Pancreas (tissue), 10 donors: Measurements from ENCODE around the gene BTBD16. TPM values are rescaled to one million over a fixed set of nuclear protein-coding genes. Genes with fewer than 3 reads are reported as not detected.

Experiments
- ATAC-seq, 4 donors: fragments of 200-7000 bp; cut with Tn5 transposase; one replicate each; pipeline versions ENCODE4 v1.8.0 to v1.9.1; 2020; ENCODE audit warnings: mild to moderate bottlenecking in 4 of 4, moderate library complexity in 4 of 4
- DNase-seq, 6 donors: peaks; one replicate each; pipeline ENCODE4 v3.0.0-alpha.2; 2020
- FAIRE-seq: peaks from 2 replicates; lab custom pipeline; 2012; peaks lifted over from hg19 to GRCh38; lab: Jason Lieb, UNC
- H3K27ac ChIP-seq, 4 donors: fragments of 200-600 bp; sonication (generic); 1 replicate in 3 of 4; 2 replicates in 1 of 4; pipeline versions ENCODE4 v1.5.0 to v1.8.0; 2020
- H3K27me3 ChIP-seq, 4 donors: fragments of 200-600 bp; one replicate each; pipeline ENCODE4 v1.8.0; 2021
- H3K36me3 ChIP-seq, 3 donors: fragments of 200-600 bp; sonication (generic) in 1 of 3; one replicate each; pipeline versions ENCODE4 v1.5.0 to v1.8.0; 2020 to 2021
- H3K4me1 ChIP-seq, 3 donors: fragments of 200-600 bp; one replicate each; pipeline ENCODE4 v1.8.0; 2021
- H3K4me3 ChIP-seq, 4 donors: fragments of 200-600 bp; sonication (generic) in 2 of 4; one replicate each; pipeline versions ENCODE4 v1.5.0 to v1.8.0; 2020 to 2021
- H3K9me3 ChIP-seq, 4 donors: fragments of 200-600 bp; one replicate each; pipeline ENCODE4 v1.8.0; 2021
- WGBS, 2 donors: extraction: QIAGEN DNeasy Blood & Tissue Kit; methylation state at CpG; one replicate each; pipeline ENCODE4 v1.1.7; 2013; 5-methylcytosine and 5-hydroxymethylcytosine counted together
- intact Hi-C, 3 donors: fragments of 100-400 bp; cut with DNase I; formaldehyde crosslinking; loops; one replicate each; pipeline versions ENCODE4 v1.11.1 to v1.14.2; 2022
- polyA plus RNA-seq, 2 donors: library from polyadenylated mRNA; stranded (reverse); fragments of 200-250 nt; gene quantifications; one replicate each; pipeline ENCODE4 v1.2.3, GENCODE V29; 2013
- total RNA-seq, 6 donors: library from RNA; stranded (reverse); fragmentation: NEBNext Ultra II Directional in 4 of 6; extraction: Animal tissue kit (Norgen Biotek cat#: 25700) in 4 of 6; gene quantifications; one replicate each; pipeline versions ENCODE4 v1.2.1 to v1.2.4, GENCODE V29; 2021 to 2023
- TF ChIP-seq, protein P1 (sequence below), 4 donors: fragments of 200-600 bp; sonication (generic) in 3 of 4; IDR thresholded peaks; one replicate each; pipeline versions ENCODE4 v1.5.0 to v1.8.0; 2021; ENCODE audit warnings: antibody characterized with exemption in 4 of 4
- donor health status: healthy with polysubstance abuse.
- donor health status: DM: no; HTN: no; CAD: no; lungs with moderate emphysema.
- donor health status: DM: no; HTN: no; CAD: no.
- donor health status: control.
- donor health status: control.
- donor health status: Bipolar disorder and iron deficiency.
- donor health status: DM: yes; HTN: yes; CAD: no.
- donor health status: DM: no; HTN: no; CAD: no.
- donor health status: DM: no; HTN: no; CAD: no.
- donor health status: DM: yes; HTN: yes; CAD: no.

The BTBD16 gene
- total and polyA plus RNA-seq, 8 donors: 0.14 to 0.52 (median 0.34) TPM; not detected in 3

DNA sequence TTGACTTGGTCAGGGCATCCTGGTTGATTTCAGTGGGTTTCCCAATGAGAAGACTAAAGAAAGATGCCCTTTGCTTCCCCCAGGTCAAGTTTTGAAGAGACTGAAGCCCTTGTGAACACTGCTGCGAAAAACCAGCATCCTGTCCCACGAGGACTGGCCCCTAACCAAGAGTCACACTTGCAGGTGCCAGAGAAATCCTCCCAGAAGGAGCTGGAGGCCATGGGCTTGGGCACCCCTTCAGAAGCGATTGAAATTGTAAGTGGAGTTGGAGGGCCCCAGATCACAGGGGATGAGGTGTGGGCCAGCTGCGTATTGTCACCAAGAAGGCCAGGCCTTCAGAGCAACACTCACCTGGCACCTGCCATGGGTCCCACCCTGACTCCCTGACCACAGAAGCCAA, 43.3 kb upstream of the BTBD16 start:
- DNase-seq: no peak
- H3K9me3 ChIP-seq: no peaks in the 10 kb centered on the region
- no peak for ATAC-seq
- TF ChIP-seq, protein P1, sequence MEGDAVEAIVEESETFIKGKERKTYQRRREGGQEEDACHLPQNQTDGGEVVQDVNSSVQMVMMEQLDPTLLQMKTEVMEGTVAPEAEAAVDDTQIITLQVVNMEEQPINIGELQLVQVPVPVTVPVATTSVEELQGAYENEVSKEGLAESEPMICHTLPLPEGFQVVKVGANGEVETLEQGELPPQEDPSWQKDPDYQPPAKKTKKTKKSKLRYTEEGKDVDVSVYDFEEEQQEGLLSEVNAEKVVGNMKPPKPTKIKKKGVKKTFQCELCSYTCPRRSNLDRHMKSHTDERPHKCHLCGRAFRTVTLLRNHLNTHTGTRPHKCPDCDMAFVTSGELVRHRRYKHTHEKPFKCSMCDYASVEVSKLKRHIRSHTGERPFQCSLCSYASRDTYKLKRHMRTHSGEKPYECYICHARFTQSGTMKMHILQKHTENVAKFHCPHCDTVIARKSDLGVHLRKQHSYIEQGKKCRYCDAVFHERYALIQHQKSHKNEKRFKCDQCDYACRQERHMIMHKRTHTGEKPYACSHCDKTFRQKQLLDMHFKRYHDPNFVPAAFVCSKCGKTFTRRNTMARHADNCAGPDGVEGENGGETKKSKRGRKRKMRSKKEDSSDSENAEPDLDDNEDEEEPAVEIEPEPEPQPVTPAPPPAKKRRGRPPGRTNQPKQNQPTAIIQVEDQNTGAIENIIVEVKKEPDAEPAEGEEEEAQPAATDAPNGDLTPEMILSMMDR (IDR thresholded peaks at IDR 0.05): no peak
- H3K27me3 ChIP-seq: no peaks in the 10 kb centered on the region
- intact Hi-C loops: no loop called here
- H3K36me3 ChIP-seq: peaks cover 0 to 9% (median 3%) of the 10 kb centered on the region in 3 donors
- FAIRE-seq: no peak
- WGBS, 2 donors: 92 to 98% methylated on average over 4 of the region's 4 CpGs
- H3K4me1 ChIP-seq: no peaks in the 10 kb centered on the region
- no peak overlapping the region for H3K4me3 ChIP-seq
- no peak overlapping the region for H3K27ac ChIP-seq

DNA sequence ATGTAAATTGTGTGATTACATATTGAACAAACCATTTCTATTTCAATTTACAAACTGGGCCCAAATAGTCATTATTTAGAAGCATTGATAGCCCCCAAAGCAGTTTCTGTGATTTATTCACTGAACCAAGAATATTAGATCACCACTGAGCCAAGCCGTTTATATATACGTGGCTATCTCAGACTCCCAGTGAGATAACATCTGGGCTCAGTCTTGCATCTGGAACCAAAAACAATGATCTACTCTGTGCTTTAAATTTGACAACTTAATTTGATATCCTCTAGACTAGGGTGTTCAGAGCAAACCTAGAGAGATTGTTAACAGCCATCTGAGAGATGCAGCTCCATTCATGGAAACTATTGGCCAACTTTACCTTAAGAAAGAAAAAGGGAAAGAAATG, 41.4 kb upstream of the BTBD16 start:
- TF ChIP-seq, protein P1 (IDR thresholded peaks at IDR 0.05): no peak
- no peak overlapping the region for H3K4me3 ChIP-seq
- H3K27me3 ChIP-seq: no peaks in the 10 kb centered on the region
- peaks cover 0 to 9% (median 3%) of the 10 kb centered on the region in 3 donors for H3K36me3 ChIP-seq
- no peaks in the 10 kb centered on the region for H3K4me1 ChIP-seq
- 72 to 80% methylated on average over 2 of the region's 2 CpGs for WGBS, 2 donors
- no peaks in the 10 kb centered on the region for H3K9me3 ChIP-seq
- FAIRE-seq (no peak), ATAC-seq (no peak), DNase-seq (no peak)
- no peak overlapping the region for H3K27ac ChIP-seq
- intact Hi-C loops: no loop called here

DNA sequence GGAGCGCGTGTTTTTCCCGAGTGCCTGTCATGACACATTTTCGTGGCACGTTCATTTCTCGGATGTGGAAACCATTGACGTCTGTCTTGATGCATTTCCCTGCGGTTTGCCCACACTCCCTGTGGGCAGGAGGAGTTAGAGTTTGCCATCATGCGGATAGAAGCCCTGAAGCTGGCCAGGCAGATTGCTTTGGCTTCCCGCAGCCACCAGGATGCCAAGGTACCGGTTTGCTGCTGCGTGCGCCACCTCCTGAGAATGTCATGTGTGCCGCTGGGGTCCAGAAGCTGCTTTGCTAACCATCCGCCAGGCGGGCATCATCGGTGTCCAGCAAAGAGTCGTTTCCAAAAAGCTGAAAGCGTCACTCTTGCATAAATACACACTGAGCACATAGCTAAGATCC, 40.9 kb upstream of the BTBD16 start:
- TF ChIP-seq, protein P1 (IDR thresholded peaks at IDR 0.05): no peak
- Histone ChIP-seq H3K27ac (no peak overlapping the region), H3K4me1 (no peaks in the 10 kb centered on the region), H3K4me3 (no peak overlapping the region), H3K9me3 (no peaks in the 10 kb centered on the region), H3K36me3 (peaks cover 0 to 9% (median 3%) of the 10 kb centered on the region in 3 donors), H3K27me3 (no peaks in the 10 kb centered on the region)
- ATAC-seq (no peak), DNase-seq (no peak), FAIRE-seq (no peak)
- intact Hi-C loops: no loop called here
- WGBS, 2 donors: 95 to 97% methylated on average over 19 of the region's 19 CpGs

DNA sequence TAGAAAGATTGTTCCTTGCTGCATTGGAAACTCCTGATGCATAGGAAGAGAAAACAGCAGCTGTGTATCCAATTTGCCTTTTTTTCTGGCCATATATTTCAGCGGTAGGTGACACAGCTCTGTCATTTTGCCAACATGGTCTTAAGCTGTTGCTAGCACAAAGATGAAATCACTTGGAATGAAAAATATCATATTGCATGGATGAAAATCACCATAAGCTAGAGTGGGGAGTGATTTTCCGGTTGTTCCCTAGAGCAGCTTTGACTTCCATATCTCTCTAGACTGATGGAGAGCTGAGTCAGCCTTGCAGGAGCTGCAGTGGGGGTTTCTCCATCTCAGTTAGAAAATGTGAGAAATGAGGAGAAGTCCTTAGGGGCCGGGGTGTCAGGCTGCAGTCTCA, 38.3 kb upstream of the BTBD16 start:
- Histone ChIP-seq H3K4me1 (no peaks in the 10 kb centered on the region), H3K36me3 (peaks cover 0 to 5% (median 3%) of the 10 kb centered on the region in 3 donors), H3K9me3 (no peaks in the 10 kb centered on the region), H3K27me3 (no peaks in the 10 kb centered on the region), H3K4me3 (no peak overlapping the region), H3K27ac (no peak overlapping the region)
- FAIRE-seq (no peak), ATAC-seq (peak in 1 of 4 donors; percentile 46), DNase-seq (no peak)
- intact Hi-C loops: no loop called here
- WGBS, 2 donors: 85 to 89% methylated on average over 3 of the region's 3 CpGs
- TF ChIP-seq, protein P1 (IDR thresholded peaks at IDR 0.05): no peak

DNA sequence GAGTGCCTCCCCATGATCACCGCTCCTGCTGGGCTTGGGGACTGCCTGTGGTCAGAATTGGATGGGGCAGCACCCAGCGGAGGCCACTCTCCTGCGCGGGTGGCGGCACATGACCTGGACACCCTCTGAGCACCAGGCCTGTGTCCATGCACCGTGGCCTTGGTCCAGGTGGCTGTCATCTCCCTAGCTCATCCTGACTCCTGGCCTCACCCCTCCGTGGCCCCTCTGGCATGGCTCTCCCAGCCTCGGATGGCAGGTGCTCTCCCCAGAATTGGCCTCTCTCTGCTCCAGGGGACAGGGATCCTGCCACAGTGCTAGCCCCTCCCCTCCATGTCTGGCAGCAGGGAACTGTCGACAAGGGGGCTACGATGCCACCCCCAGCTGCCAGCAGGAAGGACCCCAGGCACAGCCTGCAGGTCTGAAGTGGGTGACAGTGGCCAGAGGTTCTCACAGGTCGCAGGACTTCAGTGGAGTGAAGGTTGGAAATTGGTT, 37.2 kb upstream of the BTBD16 start:
- 90 to 92% methylated on average over 11 of the region's 11 CpGs for WGBS, 2 donors
- H3K27me3 ChIP-seq: no peaks in the 10 kb centered on the region
- H3K4me3 ChIP-seq: no peak overlapping the region
- intact Hi-C loops: no loop called here
- H3K27ac ChIP-seq: no peak overlapping the region
- no peak for FAIRE-seq
- no peaks in the 10 kb centered on the region for H3K9me3 ChIP-seq
- peak in 2 of 4 donors; percentile 16 to 21 for ATAC-seq
- H3K4me1 ChIP-seq: no peaks in the 10 kb centered on the region
- TF ChIP-seq, protein P1 (IDR thresholded peaks at IDR 0.05): no peak
- no peak for DNase-seq
- H3K36me3 ChIP-seq: peaks cover 0 to 8% (median 0%) of the 10 kb centered on the region in 3 donors
